Measurements from ENCODE around the gene SLC6A3.

Gene SLC6A3

GRCh38 chr5:1420211-1421195, 24.7 kb downstream of the SLC6A3 start:
- no peak for DNase-seq (ENCODE audit: low spot score)

GRCh38 chr5:1419476-1420210, 25.6 kb downstream of the SLC6A3 start:
- no peak for DNase-seq (ENCODE audit: low spot score)

- DNase-seq (ENCODE audit: low spot score): no peak
These were observed 26.3 kb downstream of the SLC6A3 start for GRCh38 chr5:1418921-1419280.

GRCh38 chr5:1418238-1418920, 26.9 kb downstream of the SLC6A3 start:
- no peak for DNase-seq (ENCODE audit: low spot score)

- DNase-seq (ENCODE audit: low spot score): no peak
These were observed 27.5 kb downstream of the SLC6A3 start for GRCh38 chr5:1417586-1418225.

GRCh38 chr5:1416856-1417469, 28.3 kb downstream of the SLC6A3 start:
- DNase-seq (ENCODE audit: low spot score): no peak

- no peak for DNase-seq (ENCODE audit: low spot score)
These were observed 29.4 kb downstream of the SLC6A3 start for GRCh38 chr5:1415626-1416360.

- no peak for DNase-seq (ENCODE audit: low spot score)
These were observed 30.2 kb downstream of the SLC6A3 start for GRCh38 chr5:1415059-1415425.

GRCh38 chr5:1414311-1415058, 30.8 kb downstream of the SLC6A3 start:
- DNase-seq (ENCODE audit: low spot score): peak; percentile 3

DNA sequence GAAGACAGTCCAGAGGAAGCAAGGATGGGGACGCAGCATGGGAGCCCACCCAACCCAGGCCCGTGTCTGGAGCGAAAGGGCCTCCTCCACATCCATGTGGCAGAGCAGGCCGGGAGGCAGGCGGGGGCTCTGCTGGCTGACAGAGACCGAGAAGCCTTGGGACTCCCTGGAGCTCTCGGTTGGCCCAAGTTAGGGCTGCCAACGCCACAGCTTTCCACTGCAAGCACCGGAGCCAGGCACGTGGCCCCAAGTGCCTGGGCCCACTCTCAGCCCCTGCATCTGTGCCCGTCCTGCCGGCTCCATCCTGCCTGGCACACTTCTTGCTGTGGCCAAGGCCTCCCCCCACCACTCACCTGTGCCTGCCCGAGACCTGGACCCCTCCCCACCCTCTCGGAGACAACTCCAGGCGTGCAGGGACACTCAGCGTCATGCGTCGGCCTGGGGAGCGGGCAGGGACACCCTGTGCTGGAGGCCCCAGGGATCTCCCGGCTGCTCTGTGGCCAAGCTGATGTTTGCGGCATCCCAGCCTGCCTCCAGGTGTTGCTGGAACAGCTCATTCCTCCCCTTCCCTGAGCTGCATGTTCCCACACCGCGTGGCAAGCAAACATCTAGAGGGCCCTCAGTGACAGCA, 31.5 kb downstream of the SLC6A3 start:
- DNase-seq (ENCODE audit: low spot score): no peak

DNA sequence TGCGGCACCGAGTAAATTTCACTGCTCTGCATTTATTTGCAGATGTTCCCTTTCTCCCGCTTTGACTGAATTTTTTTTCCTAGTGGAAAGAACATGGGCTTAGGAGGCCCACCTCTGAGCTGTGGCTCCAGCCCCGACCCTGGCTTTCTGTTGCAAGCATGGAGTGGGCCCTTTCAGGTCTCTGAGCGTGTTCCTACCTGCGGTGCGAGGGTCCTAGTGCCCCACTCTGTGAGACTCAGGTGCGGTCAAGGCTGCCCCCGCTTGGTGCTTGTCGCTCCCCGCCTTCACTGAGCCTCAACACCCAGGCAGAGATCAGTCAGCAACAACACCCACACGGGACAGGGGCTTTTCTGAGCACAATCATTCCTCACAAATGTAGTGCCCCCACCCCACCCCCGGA, 32.0 kb downstream of the SLC6A3 start:
- DNase-seq (ENCODE audit: low spot score): no peak

- no peak for DNase-seq (ENCODE audit: low spot score)
These were observed 32.6 kb downstream of the SLC6A3 start for GRCh38 chr5:1412621-1413020.

DNA sequence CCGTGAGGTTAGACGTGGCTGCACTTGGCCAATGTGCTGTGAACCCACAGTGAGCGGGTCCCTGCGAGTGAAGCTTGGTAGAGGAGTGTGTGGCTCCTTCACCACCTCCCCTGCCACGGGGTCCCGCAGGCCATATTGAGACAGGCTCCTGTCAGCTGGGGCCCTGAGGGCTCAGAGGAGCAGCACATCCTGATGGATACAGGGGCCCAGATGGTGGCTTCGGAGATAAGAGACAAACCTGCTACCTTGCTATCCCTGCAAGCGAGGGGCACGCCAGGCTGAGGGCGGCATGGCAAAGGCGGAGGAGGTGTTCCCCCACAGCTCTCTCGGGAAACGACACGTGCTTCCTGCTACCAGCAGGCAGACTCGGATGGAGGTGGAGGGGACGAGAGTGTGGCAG, 33.1 kb downstream of the SLC6A3 start:
- DNase-seq (ENCODE audit: low spot score): no peak

- no peak for DNase-seq (ENCODE audit: low spot score)
These were observed 34.1 kb downstream of the SLC6A3 start for GRCh38 chr5:1411099-1411498.

GRCh38 chr5:1410156-1411014, 34.9 kb downstream of the SLC6A3 start:
- no peak for DNase-seq (ENCODE audit: low spot score)

DNA sequence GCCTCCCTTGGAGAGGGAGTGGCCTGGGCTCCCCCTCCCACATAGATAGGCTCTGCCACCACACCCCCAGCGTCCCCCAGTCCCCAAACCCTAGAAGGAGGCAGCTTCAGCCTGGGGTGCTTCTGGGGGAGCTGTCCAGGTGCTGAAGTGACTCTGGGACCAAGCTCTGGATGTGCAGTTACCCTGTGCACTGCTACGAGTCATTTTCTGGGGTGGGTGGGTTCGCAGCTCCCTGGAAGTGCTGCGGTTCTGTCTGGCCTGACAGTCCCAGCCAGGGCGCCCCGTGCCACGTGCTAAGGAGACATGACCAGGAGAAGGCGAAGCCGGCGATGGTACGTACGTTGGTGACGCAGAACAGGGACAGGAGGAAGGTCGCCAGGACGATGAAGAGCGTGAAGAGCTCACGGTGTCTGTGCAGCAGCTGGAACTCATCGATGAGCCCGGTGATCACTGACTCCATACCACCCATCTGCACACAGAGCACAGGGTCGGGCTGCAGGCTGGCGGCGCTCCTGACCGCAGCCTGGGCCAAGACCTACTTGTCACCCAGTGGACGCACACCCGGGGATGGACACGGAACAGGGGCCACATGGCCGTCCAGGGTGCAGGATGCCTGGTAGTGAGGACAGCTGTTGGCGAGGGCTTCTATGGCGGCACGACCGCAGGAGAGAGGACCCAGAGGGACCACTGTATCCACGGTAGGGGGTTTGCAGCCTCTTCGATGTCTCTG, 35.7 kb downstream of the SLC6A3 start:
- no peak for DNase-seq (ENCODE audit: low spot score)

GRCh38 chr5:1406681-1407640, 38.3 kb downstream of the SLC6A3 start:
- no peak for DNase-seq (ENCODE audit: low spot score)

All from globus pallidus (tissue), 1 donor.